Prostate gland (tissue), 2 donors: Measurements from ENCODE around the gene HSD17B11.

ENCODE experiments used
- POLR2A ChIP-seq: fragments of 450-650 bp; IDR thresholded peaks from one replicate; pipeline ENCODE4 v1.6.1; 2016; ENCODE audit warnings: antibody characterized with exemption, mild to moderate bottlenecking
- TF ChIP-seq, protein P1 (sequence below), 4 experiments: fragments of 200-600 bp in 2 of 4; fragments of 450-650 bp in 2 of 4; sonication (generic) in 2 of 4; IDR thresholded peaks; 1 replicate in 3 of 4; 2 replicates in 1 of 4; pipeline ENCODE4 v1.5.1; 2016 to 2019; ENCODE audit warnings: antibody characterized with exemption in 4 of 4, mild to moderate bottlenecking in 2 of 4, moderate library complexity in 2 of 4

DNA sequence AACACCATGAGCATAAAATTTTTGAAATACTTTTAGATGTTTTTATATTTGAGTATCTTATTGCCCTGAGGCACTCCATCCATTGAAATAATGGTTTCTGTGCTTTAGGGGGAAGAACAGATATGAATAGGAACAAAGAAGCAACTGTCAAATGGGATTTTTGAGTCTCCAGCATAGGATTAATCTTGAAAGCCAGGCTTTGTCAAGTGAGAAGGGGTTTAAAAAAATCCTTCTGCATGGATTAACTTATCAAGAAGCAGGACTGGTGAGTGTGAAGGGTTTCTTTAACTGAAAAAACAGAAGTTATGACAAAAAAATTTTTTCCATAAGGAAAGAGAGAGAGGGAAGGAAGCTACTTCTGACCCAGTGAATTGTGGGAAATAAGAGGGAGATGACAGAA, 23.8 kb upstream of the HSD17B11 start:
- TF ChIP-seq POLR2A: no peak
- TF ChIP-seq, protein P1, sequence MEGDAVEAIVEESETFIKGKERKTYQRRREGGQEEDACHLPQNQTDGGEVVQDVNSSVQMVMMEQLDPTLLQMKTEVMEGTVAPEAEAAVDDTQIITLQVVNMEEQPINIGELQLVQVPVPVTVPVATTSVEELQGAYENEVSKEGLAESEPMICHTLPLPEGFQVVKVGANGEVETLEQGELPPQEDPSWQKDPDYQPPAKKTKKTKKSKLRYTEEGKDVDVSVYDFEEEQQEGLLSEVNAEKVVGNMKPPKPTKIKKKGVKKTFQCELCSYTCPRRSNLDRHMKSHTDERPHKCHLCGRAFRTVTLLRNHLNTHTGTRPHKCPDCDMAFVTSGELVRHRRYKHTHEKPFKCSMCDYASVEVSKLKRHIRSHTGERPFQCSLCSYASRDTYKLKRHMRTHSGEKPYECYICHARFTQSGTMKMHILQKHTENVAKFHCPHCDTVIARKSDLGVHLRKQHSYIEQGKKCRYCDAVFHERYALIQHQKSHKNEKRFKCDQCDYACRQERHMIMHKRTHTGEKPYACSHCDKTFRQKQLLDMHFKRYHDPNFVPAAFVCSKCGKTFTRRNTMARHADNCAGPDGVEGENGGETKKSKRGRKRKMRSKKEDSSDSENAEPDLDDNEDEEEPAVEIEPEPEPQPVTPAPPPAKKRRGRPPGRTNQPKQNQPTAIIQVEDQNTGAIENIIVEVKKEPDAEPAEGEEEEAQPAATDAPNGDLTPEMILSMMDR (IDR thresholded peaks at IDR 0.05): no peak
